Left kidney (tissue), 2 donors: Measurements from ENCODE around the gene TVP23B. TPM values are rescaled to one million over a fixed set of nuclear protein-coding genes. Genes with fewer than 3 reads are reported as not detected.
A peak's percentile ranks its signal among the peaks of the same experiment; 100 is the strongest.
"Not testable (repeated sequence)": the region's sequence is repeated elsewhere in the genome, so short reads cannot be mapped to it uniquely, and the experiment has no call there.

Experiments
- DNase-seq: peaks from one replicate; pipeline ENCODE4 v3.0.0-alpha.2; 2013
- polyA plus RNA-seq: library from polyadenylated mRNA; unstranded; fragments of 120-200 nt; gene quantifications from one replicate; pipeline ENCODE4 v1.2.1, GENCODE V29; 2013; ENCODE audit not compliant: insufficient read length

The TVP23B gene
- polyA plus RNA-seq, 1 donor: 53.3 TPM

DNA sequence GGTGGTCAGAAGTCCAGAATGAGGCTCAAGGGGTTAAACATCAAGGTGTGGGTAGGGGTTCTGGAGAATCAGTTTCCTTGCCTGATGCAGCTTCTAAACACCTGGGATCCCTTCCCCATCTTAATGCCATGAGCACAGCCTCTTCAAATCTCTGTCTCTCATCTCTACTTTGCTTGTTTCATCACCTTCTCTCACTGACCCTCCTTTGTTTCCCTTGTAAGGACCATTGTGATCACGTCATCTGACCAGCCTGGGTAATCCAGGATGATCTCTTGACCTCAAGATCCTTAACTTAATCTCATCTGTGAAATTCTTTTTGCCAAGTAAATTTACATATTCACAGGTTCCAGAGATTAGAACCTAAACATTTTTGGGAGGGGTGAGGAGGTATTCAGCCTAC is 5.0 kb downstream of the TVP23B start:
- DNase-seq: not testable (repeated sequence)

DNA sequence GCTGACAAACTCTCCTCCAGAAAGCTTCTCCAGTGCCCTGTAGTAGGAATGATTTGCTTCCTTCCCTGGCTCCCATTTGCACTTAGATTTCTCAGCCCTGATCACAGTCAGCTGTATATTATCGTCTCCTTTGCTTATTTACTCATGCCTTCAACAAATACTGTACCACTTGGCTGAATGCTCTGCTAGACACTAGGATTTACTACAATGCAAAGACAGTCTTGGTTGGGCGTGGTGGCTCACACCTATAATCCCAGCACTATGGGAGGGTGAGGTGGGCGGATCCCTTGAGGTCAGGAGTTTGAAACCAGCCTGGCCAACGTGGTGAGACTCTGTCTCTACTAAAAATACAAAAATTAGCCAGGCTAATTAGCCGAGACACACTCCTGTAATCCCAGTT is 5.9 kb downstream of the TVP23B start:
- not testable (repeated sequence) for DNase-seq

DNA sequence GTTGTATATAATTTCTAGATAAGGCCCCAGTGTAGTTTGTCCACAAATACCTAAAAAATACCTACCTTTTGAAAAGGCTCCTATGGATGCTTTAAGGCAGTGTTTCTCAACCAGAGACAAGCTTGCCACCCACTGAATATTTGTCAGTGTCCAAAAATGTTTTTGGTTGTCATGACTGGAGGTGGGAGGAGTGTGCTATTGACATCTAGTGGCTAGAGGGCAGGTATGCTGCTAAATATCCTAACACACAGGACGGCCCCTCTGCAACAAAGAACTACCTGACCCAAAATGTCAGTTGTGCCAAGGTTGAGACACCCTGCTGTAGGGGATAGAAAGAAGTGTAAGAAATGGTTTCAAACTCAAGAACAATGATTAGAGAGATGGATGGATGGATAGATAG is 10.4 kb downstream of the TVP23B start:
- DNase-seq: not testable (repeated sequence)

DNA sequence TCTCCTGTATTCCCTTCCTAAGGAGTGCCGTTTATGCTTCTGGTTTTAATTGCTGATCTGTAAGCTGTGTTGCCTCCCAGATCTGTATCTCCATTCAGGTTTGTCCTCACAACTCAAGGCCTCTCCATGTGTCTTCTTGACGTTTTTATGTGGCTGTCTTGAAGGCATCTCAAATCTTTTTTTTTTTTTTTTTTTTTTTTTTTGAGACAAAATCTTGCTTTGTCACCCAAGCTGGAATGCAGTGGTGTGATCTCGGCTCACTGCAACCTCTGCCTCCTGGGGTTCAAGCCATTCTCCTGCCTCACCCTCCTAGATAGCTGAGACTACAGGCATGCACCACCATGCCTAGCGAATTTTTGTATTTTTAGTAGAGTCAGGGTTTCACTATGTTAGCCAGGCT is 13.9 kb downstream of the TVP23B start:
- DNase-seq: not testable (repeated sequence)

DNA sequence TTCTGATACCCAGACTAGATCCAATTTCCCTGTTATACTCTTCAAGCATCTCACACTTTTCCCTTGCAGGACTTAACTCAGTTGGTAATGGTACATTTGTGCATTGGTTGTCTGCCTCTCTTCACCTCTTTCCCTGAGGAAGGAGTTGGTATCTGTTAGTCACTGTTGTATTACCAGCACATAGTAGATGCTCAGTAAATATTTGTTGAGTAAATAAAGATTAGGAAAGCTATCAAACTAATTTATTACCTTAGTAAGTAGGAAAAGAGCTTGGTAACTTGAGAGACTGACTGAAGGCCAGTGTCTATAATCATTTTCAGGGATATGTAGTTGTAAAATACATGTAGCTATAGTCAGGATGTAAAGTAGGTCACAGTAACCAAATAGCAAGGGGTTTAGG is 15.9 kb downstream of the TVP23B start:
- DNase-seq: not testable (repeated sequence)

DNA sequence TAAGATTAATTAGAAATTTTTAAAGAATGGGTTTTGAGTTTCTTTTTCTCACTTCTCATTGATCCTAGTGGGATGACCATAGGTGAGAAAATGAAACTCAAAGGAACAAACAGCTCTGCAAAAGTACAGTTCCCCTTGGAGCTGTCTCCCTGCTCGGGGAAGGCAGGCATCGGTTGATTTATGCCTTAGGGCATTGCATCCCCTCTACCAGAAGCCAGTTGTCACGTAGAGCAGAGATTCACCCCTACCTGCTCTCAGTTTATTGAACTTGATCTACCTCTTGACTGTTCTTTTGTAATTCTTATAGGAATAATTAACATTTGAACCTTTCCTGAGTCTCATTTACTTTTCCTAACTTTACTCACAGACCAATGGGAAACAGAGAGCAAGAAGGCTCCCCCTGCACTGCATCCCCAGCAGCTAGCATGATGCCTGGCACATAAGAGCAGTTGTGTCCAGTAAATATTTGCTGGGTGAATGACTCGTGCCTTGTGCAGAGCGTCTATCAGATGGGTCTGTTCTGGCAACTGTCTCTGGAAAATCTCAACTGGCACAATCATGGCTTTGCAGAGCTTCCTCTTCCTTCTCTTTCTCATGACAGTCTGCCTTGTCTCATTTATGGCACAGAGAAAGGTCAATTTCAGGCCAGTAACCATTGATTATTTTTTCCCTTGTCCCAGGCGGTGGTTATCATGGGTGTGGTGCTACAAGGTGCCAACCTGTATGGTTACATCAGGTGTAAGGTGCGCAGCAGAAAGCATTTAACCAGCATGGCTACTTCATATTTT is 22.7 kb downstream of the TVP23B start:
- not testable (repeated sequence) for DNase-seq

DNA sequence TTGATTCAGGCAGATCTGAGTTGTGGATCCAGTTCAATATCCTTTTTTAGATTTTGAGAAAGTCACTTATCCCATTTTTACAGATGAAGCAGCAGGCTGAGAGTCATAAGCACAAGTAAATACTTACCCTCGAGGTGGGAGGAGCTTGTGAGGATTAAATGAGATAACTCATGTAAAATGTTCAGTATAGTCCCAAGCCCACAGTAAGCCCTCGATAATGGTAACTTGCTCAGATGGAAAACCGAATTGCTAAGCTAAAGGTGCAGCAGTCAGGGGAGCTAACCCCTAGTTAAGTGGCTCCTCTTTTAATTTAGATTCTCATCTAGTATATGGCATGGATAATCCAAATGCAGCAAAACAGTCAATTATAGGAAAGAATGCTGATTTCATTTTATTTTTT is 34.9 kb downstream of the TVP23B start:
- DNase-seq: not testable (repeated sequence)

DNA sequence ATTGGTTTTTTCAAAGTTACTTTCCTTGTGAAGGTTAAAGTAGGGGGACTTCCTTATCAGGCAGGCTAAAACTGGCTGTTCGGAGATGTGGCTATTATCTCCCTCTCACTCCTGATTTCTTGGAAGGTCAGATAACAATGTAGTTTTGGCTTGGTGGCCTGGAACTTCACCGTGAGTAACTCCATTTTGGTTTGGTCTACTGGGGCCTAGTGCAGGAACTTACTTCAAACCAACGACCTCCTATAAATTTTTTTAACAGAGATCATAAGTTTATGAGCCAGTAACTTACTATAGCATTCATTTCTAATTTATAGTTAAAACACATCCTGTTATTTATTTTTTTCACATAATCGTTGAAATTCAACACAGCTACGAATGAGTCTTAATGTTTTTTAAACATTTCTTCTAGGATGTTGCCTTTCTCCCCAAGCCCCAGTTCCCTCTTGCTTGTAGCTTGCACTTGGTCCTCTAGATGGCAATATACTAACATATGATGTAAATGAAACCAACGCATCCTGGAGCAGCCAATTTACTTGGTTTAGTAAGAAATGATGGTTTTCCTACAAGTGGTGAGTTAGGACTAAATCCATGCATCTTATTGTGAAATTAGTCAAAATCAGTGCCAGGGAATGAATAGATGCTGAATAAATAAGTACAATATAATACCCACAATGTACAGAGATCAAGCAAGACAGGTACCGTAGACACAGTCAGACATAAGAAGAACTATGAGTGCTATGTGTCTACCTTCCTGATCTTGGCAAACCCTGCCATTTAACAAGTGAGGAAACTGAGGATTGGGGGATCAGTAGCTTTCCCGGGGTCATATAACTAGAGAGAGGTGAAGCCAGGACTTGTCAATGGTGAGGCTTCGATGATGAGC is 35.7 kb downstream of the TVP23B start:
- peak; percentile 38 for DNase-seq

DNA sequence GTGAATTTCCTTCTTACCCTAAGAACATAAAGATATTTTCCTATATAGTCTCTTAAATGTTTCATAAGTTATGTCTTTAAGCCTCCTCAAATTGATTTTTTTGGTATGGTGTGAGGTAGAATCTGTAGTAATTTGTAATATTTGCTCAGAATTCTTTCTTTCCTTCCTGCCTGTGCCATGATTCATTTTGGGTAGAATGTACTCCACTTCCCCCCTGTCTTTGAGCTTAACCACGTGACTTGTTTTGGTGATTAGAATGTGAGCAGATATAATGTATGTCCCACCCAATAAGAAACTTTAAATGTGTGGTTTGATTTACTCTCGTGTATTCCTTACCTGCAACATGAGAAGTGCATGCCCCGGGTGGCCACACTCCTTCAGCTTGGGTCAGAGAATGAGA is 40.4 kb downstream of the TVP23B start:
- DNase-seq: not testable (repeated sequence)

DNA sequence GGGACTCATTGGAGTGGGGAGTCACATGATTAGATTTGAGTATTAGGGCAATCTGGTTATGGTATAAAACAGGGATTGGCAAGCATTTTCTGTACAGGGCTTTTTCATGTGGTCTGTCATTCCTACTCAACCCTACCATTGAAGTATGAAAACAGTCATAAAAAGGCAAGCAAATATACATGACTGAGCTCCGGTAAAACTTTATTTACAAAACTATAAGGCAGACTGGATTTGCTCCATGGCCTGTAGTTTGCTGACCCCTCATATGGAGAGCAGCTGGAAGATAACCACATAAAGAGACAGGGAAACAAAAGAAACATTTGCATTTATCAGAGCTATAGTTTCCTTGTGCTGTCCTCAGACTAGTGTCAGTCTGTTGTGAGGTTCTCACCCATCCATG is 46.6 kb downstream of the TVP23B start:
- not testable (repeated sequence) for DNase-seq

DNA sequence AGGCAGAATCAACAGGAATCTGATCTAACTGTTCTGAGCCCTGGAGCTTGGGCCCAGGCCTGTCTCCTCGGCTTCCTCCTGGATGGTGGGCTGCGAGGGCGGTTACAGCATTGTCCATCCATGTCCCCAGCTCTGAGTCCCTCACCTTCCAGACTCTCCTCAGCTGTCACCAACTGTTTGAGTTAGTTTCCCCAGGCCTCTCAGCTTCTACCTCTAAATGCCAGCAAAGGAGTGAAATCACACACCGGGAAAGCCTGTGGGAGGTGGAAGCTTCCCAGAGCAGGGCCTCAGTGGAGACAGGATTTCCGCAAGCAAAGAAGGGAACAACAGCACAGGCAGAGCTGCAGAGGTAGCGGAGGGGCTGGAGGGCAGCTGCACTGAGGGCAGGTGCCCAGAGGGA is 67.5 kb downstream of the TVP23B start:
- peak; percentile 32 for DNase-seq

DNA sequence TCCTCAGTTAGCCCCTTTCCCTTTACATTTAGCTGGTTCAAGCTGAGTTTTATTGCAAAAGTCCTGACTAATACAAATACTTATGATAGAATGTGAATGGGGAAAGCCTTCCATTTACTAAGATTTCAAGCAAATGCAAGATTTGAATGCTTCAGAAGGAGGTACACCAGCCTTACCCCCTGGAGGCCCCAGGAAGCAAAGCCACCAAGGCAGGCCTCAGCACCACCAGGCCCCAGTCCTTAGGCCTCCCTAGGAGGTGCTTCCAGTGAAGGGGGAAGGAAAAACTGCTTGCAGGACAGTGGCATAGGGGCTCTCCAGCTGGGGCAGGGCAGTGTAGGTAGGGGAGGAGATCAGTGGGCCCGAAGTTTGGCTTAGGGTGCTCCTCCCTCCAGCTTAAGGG is 69.7 kb downstream of the TVP23B start:
- no peak for DNase-seq

DNA sequence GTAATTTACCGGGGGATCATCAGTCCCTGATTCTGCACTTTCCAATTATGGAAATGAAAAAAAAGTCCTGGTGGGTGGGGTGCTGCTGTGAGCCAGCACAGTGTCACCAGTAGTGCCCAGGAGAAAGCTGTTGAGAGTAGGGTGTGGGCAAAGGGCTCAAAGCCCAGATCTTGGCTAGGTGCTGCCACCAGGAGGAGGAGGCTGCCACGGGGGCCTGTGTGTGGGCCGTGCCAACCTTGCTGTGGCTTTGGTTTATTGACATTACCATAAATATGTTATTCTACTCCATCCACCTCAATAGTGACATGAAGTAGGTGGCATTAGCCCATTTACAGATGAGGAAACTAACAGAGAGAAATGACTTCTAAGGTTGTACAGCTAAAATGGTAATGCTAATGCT is 70.2 kb downstream of the TVP23B start:
- DNase-seq: no peak

DNA sequence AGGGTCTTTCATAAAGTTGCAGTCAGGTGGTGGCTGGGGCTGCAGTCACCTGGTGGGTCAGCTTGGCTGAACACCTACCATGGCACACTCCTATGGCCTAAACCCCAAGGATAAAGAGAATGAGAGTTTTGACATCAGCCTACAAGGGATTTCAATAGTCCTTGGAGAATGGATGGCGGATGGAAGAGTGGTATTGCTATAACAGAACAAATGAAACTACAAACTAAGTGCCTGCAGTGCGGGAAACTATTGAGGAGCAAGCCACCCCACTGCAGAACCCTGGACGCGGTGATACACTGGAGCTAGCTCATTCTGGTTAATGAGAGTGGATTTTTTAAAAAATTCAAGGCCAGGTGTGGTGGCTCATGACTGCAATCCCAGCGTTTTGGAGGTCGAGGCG is 74.0 kb downstream of the TVP23B start:
- DNase-seq: no peak

DNA sequence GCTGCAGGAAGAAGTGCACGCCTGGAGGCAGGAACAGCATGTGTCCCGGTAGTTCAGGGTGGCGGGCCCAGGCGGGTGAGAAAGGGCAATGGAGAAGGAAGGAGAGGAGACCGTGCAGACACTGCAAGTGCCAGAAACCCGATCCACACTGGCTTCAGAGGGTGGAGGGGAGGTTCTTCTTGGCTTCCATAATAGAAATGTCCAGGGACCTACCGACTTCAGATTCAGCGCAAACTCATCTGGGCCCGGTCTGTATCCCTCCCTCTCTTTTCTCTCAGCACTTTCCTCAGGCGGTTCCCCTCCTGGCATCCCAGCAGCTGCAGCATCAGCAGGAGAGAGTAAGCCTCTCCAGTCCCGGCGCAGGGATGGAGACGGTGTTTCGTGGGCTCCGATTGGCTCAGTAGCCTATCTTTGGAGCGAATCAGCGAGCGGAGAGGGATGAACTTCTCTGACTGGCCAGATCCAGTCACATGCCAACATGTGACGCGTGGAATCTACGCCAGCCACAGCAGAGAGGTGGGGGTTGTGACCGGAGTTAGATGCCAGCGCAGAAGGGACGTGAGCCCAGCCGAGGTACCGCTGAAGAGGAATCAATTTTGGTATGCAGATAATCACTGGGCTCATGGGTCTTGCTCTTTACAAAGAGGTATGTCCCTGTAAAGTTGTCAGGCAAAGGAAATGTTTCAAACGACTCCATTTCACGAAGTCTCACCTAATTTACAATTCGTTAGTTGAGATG is 75.0 kb downstream of the TVP23B start:
- DNase-seq: peak; percentile 95

Other genes starting within 250 kb of the TVP23B start
- not detected for gene TBC1D28, start 136.8 kb upstream of the TVP23B start, polyA plus RNA-seq
- 4.2 TPM for gene FOXO3B, start 98.9 kb upstream of the TVP23B start, polyA plus RNA-seq
- gene FBXW10, start 37.1 kb upstream of the TVP23B start, polyA plus RNA-seq: 1.0 TPM
- 62.3 TPM for gene PRPSAP2, start 76.9 kb downstream of the TVP23B start, polyA plus RNA-seq
- gene SLC5A10, start 171.0 kb downstream of the TVP23B start, polyA plus RNA-seq: 0.58 TPM
- gene FAM83G, start 223.6 kb downstream of the TVP23B start, polyA plus RNA-seq: 6.3 TPM